ENCODE measurements around the gene UQCC2. TPM values are rescaled to one million over a fixed set of nuclear protein-coding genes. Genes with fewer than 3 reads are reported as not detected.

Gene UQCC2
- total RNA-seq, 4 donors from 2014 or later, result 11.3 to 39.4 (median 21.7) TPM

DNA sequence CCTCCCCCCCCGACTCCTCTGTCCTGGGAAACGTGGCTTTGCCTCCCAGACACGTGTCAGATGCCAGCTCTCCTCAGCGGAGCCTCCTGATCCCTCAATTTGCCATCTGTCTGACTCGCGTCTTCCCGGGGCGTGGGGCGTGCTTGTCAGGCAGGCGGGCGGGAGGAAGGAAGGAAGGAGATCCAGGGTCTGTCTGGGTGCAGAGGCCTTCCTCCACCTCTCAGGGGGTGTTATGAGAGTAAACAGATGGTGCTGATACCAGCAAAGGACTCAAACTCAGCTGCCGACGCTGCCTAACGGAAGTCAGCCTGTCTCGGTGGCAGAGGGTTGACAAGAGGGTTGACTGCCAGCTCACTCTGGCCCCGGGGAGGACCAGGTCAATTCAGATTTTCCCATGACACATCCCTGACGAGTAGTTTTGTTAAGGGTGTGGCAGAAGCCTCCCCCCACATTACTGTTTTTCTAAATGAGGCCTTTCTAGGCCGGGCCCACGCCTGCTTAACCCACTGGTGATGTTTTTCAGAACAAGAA is 17.0 kb downstream of the UQCC2 start:
- H3K36me3 ChIP-seq, result peaks cover 83% of the 10 kb centered on the region

DNA sequence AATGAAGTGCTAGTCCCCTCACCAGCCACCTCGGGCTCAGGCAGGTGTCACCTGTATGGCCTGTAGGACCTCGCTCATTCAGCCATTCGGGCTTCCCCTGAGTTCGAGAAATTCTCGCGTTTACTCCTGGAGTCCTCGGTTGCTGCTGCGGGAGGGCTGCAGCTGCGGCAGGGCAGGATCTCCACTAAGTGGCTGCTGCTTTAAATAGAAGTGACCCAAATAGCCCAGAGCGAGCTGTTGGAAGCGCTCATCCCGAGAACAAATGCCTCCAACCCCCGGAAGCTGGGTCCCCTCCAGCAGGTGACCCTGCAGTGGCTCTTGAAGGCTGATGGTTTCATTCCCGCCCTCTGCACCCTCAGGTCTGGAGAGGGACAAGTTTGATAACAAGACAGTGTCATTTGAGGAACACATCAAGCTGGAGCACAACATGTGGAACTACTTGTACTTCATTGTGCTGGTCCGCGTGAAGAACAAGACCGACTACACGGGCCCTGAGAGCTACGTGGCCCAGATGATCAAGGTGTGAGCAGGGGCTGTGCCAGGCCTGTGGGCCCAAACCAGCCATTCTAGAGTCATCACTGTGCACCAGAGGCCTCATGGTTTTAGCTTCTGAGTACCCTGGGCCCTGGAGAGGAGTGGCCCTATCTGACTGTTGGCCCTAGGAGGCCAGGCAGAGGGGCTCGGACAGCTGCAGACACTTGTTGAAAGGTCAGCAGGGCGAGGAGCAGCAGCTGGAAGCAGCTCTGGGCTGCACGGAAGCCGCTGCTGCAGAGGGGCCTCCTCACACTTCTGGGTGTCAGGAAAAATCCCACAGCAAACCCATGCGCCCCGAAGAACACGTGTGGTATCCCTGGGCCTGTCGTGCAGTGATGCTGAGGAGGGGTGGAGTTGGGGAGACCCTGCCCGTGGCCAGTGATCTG is 18.1 kb downstream of the UQCC2 start:
- H3K36me3 ChIP-seq, result peaks cover 92% of the 10 kb centered on the region
- H3K9me3 ChIP-seq, result no peaks in the 10 kb centered on the region
- TF ChIP-seq, protein P1, sequence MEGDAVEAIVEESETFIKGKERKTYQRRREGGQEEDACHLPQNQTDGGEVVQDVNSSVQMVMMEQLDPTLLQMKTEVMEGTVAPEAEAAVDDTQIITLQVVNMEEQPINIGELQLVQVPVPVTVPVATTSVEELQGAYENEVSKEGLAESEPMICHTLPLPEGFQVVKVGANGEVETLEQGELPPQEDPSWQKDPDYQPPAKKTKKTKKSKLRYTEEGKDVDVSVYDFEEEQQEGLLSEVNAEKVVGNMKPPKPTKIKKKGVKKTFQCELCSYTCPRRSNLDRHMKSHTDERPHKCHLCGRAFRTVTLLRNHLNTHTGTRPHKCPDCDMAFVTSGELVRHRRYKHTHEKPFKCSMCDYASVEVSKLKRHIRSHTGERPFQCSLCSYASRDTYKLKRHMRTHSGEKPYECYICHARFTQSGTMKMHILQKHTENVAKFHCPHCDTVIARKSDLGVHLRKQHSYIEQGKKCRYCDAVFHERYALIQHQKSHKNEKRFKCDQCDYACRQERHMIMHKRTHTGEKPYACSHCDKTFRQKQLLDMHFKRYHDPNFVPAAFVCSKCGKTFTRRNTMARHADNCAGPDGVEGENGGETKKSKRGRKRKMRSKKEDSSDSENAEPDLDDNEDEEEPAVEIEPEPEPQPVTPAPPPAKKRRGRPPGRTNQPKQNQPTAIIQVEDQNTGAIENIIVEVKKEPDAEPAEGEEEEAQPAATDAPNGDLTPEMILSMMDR (IDR thresholded peaks at IDR 0.05), result no peak
- H3K27ac ChIP-seq, result peak overlapping the region; percentile 55
- H3K27me3 ChIP-seq, result no peaks in the 10 kb centered on the region
- H3K4me3 ChIP-seq, result no peak overlapping the region
- peaks cover 60% of the 10 kb centered on the region for H3K4me1 ChIP-seq
- 76% methylated on average over 24 of the region's 28 CpGs for WGBS
- peak in 1 of 2 donors; percentile 48 for DNase-seq (ENCODE audit: low spot score in 2 of 2)

More for the DNA sequence above, 17.0 kb downstream of the UQCC2 start:
- H3K9me3 ChIP-seq, result no peaks in the 10 kb centered on the region
- H3K27ac ChIP-seq, result peak overlapping the region; percentile 55
- no peak overlapping the region for H3K4me3 ChIP-seq
- DNase-seq (ENCODE audit: low spot score in 2 of 2), result peak in 1 of 2 donors; percentile 71
- H3K27me3 ChIP-seq, result no peaks in the 10 kb centered on the region
- H3K4me1 ChIP-seq, result peaks cover 70% of the 10 kb centered on the region
- TF ChIP-seq POLR2A (IDR thresholded peaks at IDR 0.05) (no peak), POLR2AphosphoS5 (IDR thresholded peaks at IDR 0.05) (no peak), EP300 (IDR thresholded peaks at IDR 0.05) (no peak)
- TF ChIP-seq, protein P1 (IDR thresholded peaks at IDR 0.05), result no peak
- WGBS, result 37% methylated on average over 19 of the region's 19 CpGs

- no peak overlapping the region for H3K4me3 ChIP-seq
- WGBS, result 94% methylated on average over 5 of the region's 10 CpGs
- no peak for DNase-seq (ENCODE audit: low spot score in 2 of 2)
- no peaks in the 10 kb centered on the region for H3K9me3 ChIP-seq
- H3K4me1 ChIP-seq, result peaks cover 53% of the 10 kb centered on the region
- peaks cover 93% of the 10 kb centered on the region for H3K36me3 ChIP-seq
- H3K27ac ChIP-seq, result no peak overlapping the region
- TF ChIP-seq POLR2A (IDR thresholded peaks at IDR 0.05), result no peak
- no peaks in the 10 kb centered on the region for H3K27me3 ChIP-seq
Observed at GRCh38 chr6:33692760-33693158, 18.7 kb downstream of the UQCC2 start.

- Histone ChIP-seq H3K27ac (no peak overlapping the region), H3K9me3 (no peaks in the 10 kb centered on the region), H3K4me1 (peaks cover 48% of the 10 kb centered on the region), H3K27me3 (no peaks in the 10 kb centered on the region), H3K36me3 (peaks cover 93% of the 10 kb centered on the region), H3K4me3 (no peak overlapping the region)
- 89% methylated on average over 11 of the region's 12 CpGs for WGBS
- no peak for TF ChIP-seq POLR2AphosphoS5 (IDR thresholded peaks at IDR 0.05)
- TF ChIP-seq, protein P1 (IDR thresholded peaks at IDR 0.05), result no peak
- TF ChIP-seq EP300 (IDR thresholded peaks at IDR 0.05), result no peak
- no peak for TF ChIP-seq POLR2A (IDR thresholded peaks at IDR 0.05)
- no peak for DNase-seq (ENCODE audit: low spot score in 2 of 2)
Observed at GRCh38 chr6:33692078-33692759, 19.3 kb downstream of the UQCC2 start.

DNA sequence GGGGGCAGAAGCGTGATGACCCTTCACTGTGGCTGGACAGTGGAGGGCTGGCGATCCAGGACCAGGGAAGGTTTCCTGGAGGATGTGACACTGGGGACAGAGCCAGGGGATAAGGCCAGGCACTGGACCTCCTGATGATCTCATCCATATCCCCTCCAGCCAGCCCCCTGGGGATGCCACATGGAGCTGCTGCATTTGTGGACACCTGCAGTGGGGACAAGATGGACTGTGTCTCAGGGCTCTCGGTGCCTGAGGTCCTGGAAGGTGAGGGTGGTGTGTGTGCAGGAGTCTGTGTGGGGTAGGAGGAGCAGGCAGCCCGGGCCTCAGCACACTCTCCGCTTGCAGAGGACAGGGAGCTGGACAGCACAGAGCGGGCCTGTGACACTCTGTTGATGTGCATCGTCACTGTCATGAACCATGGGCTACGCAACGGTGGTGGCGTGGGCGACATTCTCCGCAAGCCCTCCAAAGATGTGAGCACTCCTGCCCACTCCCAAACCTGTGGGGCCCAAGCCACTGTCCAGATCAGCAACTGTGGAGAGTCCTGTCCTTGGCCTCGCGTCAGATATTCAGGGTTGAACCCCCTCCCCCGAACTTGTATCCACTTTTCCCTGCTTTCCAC is 19.9 kb downstream of the UQCC2 start:
- peaks cover 41% of the 10 kb centered on the region for H3K4me1 ChIP-seq
- 90% methylated on average over 14 of the region's 15 CpGs for WGBS
- peaks cover 95% of the 10 kb centered on the region for H3K36me3 ChIP-seq
- TF ChIP-seq POLR2AphosphoS5 (IDR thresholded peaks at IDR 0.05), result no peak
- TF ChIP-seq, protein P1 (IDR thresholded peaks at IDR 0.05), result no peak
- TF ChIP-seq EP300 (IDR thresholded peaks at IDR 0.05), result no peak
- no peak overlapping the region for H3K27ac ChIP-seq
- no peaks in the 10 kb centered on the region for H3K27me3 ChIP-seq
- H3K4me3 ChIP-seq, result no peak overlapping the region
- no peaks in the 10 kb centered on the region for H3K9me3 ChIP-seq
- DNase-seq (ENCODE audit: low spot score in 2 of 2), result no peak

Data from suprapubic skin (tissue), 4 donors.